Measurements from ENCODE around the gene SPACA9.

SPACA9 gene

DNA sequence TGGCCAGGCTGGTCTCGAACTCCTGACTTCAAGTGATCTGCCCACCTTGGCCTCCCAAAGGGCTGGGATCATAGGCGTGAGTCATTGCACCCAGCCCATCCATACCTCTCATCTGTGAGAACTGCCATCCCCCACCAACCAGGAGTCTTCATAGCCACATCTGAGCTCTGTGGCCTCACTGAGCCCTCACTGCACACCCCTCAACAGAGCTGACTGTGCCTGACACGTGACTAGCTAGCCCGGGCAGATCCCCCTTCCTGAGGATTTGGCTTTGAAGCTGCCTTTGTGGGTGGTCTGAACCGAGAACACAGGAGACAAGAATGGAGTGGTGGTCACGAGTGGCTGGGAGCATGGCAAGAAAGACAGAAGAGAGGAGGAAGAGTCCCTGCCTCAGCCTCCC, 16.2 kb upstream of the SPACA9 start:
- no peak overlapping the region for H3K4me3 ChIP-seq (ENCODE audit: low read depth in 1 of 2, low read length in 2 of 2)
- no peaks in the 10 kb centered on the region for H3K27me3 ChIP-seq (ENCODE audit: insufficient read depth, low read length, poor library complexity)
- TF ChIP-seq, protein P1, sequence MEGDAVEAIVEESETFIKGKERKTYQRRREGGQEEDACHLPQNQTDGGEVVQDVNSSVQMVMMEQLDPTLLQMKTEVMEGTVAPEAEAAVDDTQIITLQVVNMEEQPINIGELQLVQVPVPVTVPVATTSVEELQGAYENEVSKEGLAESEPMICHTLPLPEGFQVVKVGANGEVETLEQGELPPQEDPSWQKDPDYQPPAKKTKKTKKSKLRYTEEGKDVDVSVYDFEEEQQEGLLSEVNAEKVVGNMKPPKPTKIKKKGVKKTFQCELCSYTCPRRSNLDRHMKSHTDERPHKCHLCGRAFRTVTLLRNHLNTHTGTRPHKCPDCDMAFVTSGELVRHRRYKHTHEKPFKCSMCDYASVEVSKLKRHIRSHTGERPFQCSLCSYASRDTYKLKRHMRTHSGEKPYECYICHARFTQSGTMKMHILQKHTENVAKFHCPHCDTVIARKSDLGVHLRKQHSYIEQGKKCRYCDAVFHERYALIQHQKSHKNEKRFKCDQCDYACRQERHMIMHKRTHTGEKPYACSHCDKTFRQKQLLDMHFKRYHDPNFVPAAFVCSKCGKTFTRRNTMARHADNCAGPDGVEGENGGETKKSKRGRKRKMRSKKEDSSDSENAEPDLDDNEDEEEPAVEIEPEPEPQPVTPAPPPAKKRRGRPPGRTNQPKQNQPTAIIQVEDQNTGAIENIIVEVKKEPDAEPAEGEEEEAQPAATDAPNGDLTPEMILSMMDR (IDR thresholded peaks at IDR 0.05; ENCODE audit: borderline replicate concordance, extremely low read depth, low read length, poor library complexity, severe bottlenecking), result no peak
- TF ChIP-seq EZH2 (IDR thresholded peaks at IDR 0.05; ENCODE audit: borderline replicate concordance, low read depth, low read length, severe bottlenecking), result no peak
- no peak overlapping the region for H2AFZ ChIP-seq (ENCODE audit: low read depth, low read length)
- no peak overlapping the region for H3K4me2 ChIP-seq (ENCODE audit: insufficient read depth, low read length)
- ATAC-seq (ENCODE audit: insufficient read depth, low read depth), result peak; percentile 99
- H4K20me1 ChIP-seq (ENCODE audit: insufficient read depth, low read length), result no peaks in the 10 kb centered on the region
- peak; percentile 93 for DNase-seq
- no peak overlapping the region for H3K9ac ChIP-seq (ENCODE audit: low read depth, low read length)
- no peak overlapping the region for H3K27ac ChIP-seq (ENCODE audit: low read length)
- H3K36me3 ChIP-seq (ENCODE audit: insufficient read depth, low read length), result no peaks in the 10 kb centered on the region
- H3K9me3 ChIP-seq (ENCODE audit: insufficient read depth, low read length, severe bottlenecking), result no peaks in the 10 kb centered on the region
- peaks cover 15% of the 10 kb centered on the region for H3K4me1 ChIP-seq (ENCODE audit: insufficient read depth, low read length)
- no peaks in the 10 kb centered on the region for H3K79me2 ChIP-seq (ENCODE audit: insufficient read depth, low read length)

DNA sequence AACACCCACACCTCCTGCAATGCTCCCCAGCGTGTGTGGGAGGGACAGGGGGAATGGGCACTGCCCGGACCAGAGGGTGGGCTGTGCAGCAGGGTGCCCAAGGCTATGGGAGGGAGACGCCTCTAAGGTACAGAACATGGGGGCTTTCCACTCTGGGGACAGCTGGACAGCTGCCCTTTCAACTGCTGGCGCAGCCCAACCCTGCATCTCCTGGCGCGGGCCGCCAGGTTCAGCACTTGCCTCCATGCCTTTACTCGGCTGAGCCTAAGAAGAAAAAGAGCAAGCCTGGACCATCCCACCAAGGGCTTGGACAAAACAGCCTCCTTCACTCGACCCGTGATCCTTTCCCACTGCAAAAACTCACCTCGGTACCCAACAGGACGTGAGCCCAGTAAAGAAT, 15.6 kb upstream of the SPACA9 start:
- DNase-seq (no peak), ATAC-seq (ENCODE audit: insufficient read depth, low read depth) (no peak)
- Histone ChIP-seq H3K4me2 (ENCODE audit: insufficient read depth, low read length) (no peak overlapping the region), H3K27ac (ENCODE audit: low read length) (no peak overlapping the region), H3K4me1 (ENCODE audit: insufficient read depth, low read length) (peaks cover 15% of the 10 kb centered on the region), H3K79me2 (ENCODE audit: insufficient read depth, low read length) (no peaks in the 10 kb centered on the region), H3K36me3 (ENCODE audit: insufficient read depth, low read length) (no peaks in the 10 kb centered on the region), H3K9me3 (ENCODE audit: insufficient read depth, low read length, severe bottlenecking) (no peaks in the 10 kb centered on the region), H3K27me3 (ENCODE audit: insufficient read depth, low read length, poor library complexity) (no peaks in the 10 kb centered on the region), H3K9ac (ENCODE audit: low read depth, low read length) (no peak overlapping the region), H2AFZ (ENCODE audit: low read depth, low read length) (no peak overlapping the region), H3K4me3 (ENCODE audit: low read depth in 1 of 2, low read length in 2 of 2) (no peak overlapping the region), H4K20me1 (ENCODE audit: insufficient read depth, low read length) (no peaks in the 10 kb centered on the region)
- TF ChIP-seq EZH2 (IDR thresholded peaks at IDR 0.05; ENCODE audit: borderline replicate concordance, low read depth, low read length, severe bottlenecking), result no peak
- TF ChIP-seq, protein P1 (IDR thresholded peaks at IDR 0.05; ENCODE audit: borderline replicate concordance, extremely low read depth, low read length, poor library complexity, severe bottlenecking), result no peak

- Histone ChIP-seq H3K27me3 (ENCODE audit: insufficient read depth, low read length, poor library complexity) (no peaks in the 10 kb centered on the region), H3K9me3 (ENCODE audit: insufficient read depth, low read length, severe bottlenecking) (no peaks in the 10 kb centered on the region), H3K36me3 (ENCODE audit: insufficient read depth, low read length) (no peaks in the 10 kb centered on the region), H3K9ac (ENCODE audit: low read depth, low read length) (no peak overlapping the region), H3K79me2 (ENCODE audit: insufficient read depth, low read length) (no peaks in the 10 kb centered on the region), H3K4me3 (ENCODE audit: low read depth in 1 of 2, low read length in 2 of 2) (no peak overlapping the region), H2AFZ (ENCODE audit: low read depth, low read length) (no peak overlapping the region), H3K27ac (ENCODE audit: low read length) (no peak overlapping the region), H3K4me1 (ENCODE audit: insufficient read depth, low read length) (peaks cover 15% of the 10 kb centered on the region), H4K20me1 (ENCODE audit: insufficient read depth, low read length) (no peaks in the 10 kb centered on the region), H3K4me2 (ENCODE audit: insufficient read depth, low read length) (no peak overlapping the region)
- no peak for TF ChIP-seq EZH2 (IDR thresholded peaks at IDR 0.05; ENCODE audit: borderline replicate concordance, low read depth, low read length, severe bottlenecking)
- DNase-seq, result peak; percentile 51
- peak; percentile 43 for ATAC-seq (ENCODE audit: insufficient read depth, low read depth)
These were observed 14.4 kb upstream of the SPACA9 start for GRCh38 chr9:132864277-132864676.

GRCh38 chr9:132864691-132865090, 14.0 kb upstream of the SPACA9 start:
- Histone ChIP-seq H3K9ac (ENCODE audit: low read depth, low read length) (no peak overlapping the region), H3K4me1 (ENCODE audit: insufficient read depth, low read length) (peaks cover 15% of the 10 kb centered on the region), H3K4me2 (ENCODE audit: insufficient read depth, low read length) (no peak overlapping the region), H2AFZ (ENCODE audit: low read depth, low read length) (no peak overlapping the region; the same call in 1 of the 2 replicates), H3K4me3 (ENCODE audit: low read depth in 1 of 2, low read length in 2 of 2) (no peak overlapping the region), H4K20me1 (ENCODE audit: insufficient read depth, low read length) (no peaks in the 10 kb centered on the region), H3K9me3 (ENCODE audit: insufficient read depth, low read length, severe bottlenecking) (no peaks in the 10 kb centered on the region), H3K27me3 (ENCODE audit: insufficient read depth, low read length, poor library complexity) (no peaks in the 10 kb centered on the region), H3K36me3 (ENCODE audit: insufficient read depth, low read length) (no peaks in the 10 kb centered on the region), H3K27ac (ENCODE audit: low read length) (no peak overlapping the region), H3K79me2 (ENCODE audit: insufficient read depth, low read length) (no peaks in the 10 kb centered on the region)
- DNase-seq (no peak), ATAC-seq (ENCODE audit: insufficient read depth, low read depth) (no peak)
- TF ChIP-seq EZH2 (IDR thresholded peaks at IDR 0.05; ENCODE audit: borderline replicate concordance, low read depth, low read length, severe bottlenecking), result no peak
- TF ChIP-seq, protein P1 (IDR thresholded peaks at IDR 0.05; ENCODE audit: borderline replicate concordance, extremely low read depth, low read length, poor library complexity, severe bottlenecking), result no peak

All from DND-41 (cell line).